ENCODE measurements around the gene HSPB9. TPM values are rescaled to one million over a fixed set of nuclear protein-coding genes. Genes with fewer than 3 reads are reported as not detected.

Gene HSPB9
- total and polyA plus RNA-seq, 10 of the 15 experiments (the other 5 are each of a cell fraction or from before 2014, with no cell fraction given), result 0.04 to 0.40 (median 0.11) TPM; not detected in 7

- TF ChIP-seq ATF2 (IDR thresholded peaks at IDR 0.05; ENCODE audit: low read length) (no peak), ZBTB33 (IDR thresholded peaks at IDR 0.05) (no peak), CBX5 (IDR thresholded peaks at IDR 0.05; ENCODE audit: low read depth) (no peak), FOXK2 (IDR thresholded peaks at IDR 0.05) (no peak), SRF (IDR thresholded peaks at IDR 0.05; ENCODE audit: low read depth in 2 of 2, low read length in 2 of 2) (no peak), CEBPZ (IDR thresholded peaks at IDR 0.05; ENCODE audit: low read depth, low read length) (no peak), ZBED1 (IDR thresholded peaks at IDR 0.05; ENCODE audit: borderline replicate concordance) (no peak), CHD4 (IDR thresholded peaks at IDR 0.05) (no peak)
Observed at GRCh38 chr17:42126836-42127235, 4.2 kb downstream of the HSPB9 start (continued).
